Superior temporal gyrus (tissue), 1 donor: Measurements from ENCODE around the gene SUB1.
A peak's percentile ranks its signal among the peaks of the same experiment; 100 is the strongest.
"Not testable (repeated sequence)": the region's sequence is repeated elsewhere in the genome, so short reads cannot be mapped to it uniquely, and the experiment has no call there.

Experiments used
- DNase-seq: peaks from one replicate; pipeline ENCODE4 v3.0.0-alpha.2; 2016; ENCODE audit errors: extremely low spot score

SUB1 gene

DNA sequence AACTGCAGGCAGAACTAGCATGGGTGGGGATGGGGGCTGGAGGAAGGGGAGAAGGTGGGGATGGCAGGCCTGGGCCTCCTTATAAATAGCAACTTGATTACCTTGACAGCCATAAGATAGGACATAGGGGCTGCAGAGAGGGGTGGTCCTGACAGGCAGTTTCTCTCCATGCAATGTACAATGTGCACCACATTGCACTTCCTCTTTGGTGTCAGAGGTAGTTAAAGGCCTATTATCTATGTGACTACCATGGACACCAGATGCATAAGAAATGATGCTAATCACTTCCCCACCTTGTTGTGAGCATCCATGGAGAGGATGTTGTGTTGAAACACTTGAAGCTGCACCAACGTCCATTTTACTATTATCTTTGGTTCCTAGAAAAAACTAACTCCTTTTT, 20.2 kb upstream of the SUB1 start:
- no peak for DNase-seq

DNA sequence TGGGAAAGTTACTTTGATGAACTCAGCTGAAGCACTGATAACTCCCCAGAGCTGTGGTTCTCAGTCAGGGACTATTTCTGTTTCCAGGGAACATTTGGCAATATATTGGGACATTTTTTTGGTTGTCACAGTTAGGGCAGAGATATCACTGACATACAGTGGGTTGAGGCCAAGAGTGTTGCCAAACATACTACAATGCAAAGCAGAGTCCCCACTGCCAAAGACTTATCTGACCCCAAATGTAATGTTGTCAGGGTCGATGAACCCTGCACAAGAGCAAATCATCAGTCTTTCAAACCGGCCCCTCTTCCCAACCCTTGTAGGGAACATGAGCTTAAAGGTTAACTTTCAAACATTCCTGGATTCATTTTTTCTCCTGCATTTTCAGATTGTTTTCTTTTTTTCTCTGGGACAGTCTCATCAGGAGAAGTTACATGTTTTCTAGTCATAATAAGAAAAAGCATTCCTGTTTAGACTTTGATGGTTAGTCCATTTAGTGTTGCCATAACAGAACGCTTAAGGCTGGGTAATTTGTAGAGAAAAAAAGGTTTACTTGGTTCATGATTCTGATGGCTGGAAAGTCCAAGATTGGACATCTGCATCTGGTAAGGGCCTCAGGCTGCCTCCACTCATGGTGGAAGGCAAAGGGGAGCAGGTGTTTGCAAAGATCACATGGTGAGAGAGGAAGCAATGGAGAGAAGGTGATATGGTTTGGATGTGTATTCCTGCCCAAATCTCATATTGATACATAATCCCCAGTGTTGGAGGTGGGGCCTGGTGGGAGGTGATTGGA, 18.8 kb upstream of the SUB1 start:
- DNase-seq, result no peak

DNA sequence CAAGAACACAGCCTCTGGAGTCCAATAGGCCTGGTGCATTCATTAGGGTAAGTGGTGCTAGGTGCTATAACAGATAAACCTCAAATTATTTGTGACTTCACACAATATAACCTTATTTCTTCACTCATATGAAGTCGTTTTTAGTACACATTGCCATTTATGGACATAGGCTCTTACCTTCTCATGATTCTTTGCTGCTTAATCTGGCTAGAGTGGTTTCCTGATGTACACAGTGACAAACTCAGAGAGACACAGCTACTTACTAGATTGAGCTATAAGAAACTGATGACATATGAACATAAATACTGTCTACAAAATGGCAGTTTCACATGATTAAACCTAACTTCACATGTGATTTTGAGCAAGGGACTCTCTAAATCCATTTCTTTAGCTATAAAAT, 14.2 kb upstream of the SUB1 start:
- DNase-seq, result no peak

DNA sequence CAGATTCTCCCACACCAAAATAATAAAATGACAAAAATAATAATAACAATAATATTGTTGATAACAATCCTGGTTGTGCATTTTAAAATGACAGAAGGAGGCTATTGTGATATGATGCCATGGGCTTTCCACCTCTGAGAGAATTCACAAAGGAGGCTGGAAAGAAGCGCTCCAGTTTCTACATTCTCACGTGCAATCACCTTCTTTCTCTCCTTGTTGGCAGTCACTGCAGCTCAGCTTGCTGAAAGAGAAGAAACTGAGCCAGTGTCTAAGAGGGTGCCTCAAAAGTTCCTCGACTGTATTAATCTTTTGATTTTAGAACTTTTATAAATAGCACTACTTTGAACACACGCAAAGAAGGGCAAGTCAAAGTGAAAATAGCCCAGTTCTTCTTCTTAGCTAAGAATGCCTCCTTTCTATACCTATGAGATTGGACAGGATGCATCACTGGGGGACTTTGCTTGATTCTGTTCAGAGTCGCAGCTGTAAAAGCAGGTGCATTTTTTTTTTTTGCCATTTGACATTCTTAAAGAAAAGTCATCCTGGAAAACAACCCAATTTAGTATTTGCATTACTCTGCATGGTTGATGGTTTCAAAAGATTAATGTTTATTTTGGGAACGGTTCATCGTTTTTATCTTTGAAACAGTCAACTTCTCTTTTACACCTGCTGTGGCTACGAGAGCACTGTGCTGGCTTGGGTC, 12.4 kb upstream of the SUB1 start:
- no peak for DNase-seq

DNA sequence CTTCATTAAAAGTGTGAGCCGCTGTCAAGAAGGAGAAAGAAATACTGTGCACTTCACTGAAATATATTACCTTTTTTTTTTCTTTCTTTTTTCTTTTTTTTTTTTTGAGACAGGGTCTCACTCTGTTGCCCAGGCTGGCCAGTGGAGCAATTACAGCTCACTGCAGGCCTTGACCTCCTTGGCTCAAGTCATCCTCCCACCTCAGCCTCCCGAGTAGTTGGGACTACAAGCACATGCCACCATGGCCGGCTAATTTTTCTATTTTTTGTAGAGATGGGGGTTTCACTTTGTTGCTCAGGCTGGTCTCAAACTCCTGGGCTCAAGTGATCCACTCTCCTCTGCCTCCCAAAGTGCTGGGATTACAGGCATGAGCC, 11.9 kb upstream of the SUB1 start:
- not testable (repeated sequence) for DNase-seq

DNA sequence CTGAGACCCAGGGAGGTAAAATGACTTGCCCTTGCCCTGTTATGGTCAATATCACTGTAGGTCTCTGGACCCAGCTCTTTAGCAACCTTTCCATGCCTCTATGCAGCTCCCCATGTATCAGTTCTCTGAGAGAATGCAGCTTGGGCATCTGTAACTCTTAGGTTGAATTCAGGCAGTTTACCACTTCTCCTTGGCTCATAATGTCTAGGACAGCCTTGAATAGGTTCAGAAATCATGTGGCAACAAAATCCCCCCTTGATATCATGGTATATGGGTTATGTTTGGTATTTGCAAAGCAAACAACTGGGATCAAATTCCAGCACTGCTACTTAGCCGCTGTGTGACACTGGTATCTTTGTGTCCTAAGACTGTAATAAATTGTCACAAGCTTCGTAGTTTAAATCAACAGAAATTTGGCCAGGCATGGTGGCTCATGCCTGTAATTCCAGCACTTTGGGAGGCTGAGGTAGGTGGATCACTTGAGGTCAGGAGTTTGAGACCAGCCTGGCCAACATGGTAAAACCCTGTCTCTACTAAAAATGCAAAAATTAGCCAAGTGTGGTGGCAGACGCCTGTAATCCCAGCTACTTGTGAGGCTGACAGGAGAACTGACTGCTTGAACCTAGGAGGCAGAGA, 10.7 kb upstream of the SUB1 start:
- DNase-seq, result no peak

DNA sequence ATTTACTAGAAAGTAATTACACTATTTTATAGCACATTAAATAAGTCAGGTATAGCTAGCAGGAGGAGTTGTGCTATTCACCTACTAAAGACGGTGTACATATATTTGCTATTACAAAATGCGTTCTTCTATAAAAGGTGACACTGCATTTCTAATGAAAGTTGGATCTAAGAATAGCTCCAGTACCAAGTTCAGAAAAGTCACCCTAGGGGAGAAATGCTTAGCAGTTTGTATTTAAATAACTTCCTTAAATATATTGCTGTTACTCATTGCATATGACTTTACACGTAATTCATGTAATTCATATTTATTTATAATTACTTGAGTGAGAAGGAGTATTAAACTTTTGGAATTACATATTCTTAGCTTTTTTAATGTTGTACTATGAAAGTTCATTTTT, 7.0 kb upstream of the SUB1 start:
- DNase-seq, result no peak

DNA sequence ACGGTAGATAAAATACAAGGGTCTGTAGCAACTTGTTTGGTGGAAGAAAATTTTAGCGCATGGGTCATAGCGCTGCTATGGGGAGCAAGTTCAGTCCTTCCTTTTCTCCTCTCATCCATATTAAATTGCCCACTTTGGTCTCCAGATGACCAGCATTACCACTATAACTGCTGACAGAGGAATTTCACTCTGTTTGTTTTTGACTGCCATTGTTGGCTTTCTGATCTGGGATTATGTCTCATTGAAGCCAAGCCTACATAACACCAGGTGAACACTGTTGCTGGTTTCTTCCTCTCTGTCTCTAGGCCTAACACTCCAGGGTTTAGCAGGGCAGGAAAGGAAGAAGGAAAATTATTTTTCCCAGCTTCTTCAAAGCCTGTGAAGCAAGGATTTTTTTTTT, 6.6 kb upstream of the SUB1 start:
- no peak for DNase-seq

DNA sequence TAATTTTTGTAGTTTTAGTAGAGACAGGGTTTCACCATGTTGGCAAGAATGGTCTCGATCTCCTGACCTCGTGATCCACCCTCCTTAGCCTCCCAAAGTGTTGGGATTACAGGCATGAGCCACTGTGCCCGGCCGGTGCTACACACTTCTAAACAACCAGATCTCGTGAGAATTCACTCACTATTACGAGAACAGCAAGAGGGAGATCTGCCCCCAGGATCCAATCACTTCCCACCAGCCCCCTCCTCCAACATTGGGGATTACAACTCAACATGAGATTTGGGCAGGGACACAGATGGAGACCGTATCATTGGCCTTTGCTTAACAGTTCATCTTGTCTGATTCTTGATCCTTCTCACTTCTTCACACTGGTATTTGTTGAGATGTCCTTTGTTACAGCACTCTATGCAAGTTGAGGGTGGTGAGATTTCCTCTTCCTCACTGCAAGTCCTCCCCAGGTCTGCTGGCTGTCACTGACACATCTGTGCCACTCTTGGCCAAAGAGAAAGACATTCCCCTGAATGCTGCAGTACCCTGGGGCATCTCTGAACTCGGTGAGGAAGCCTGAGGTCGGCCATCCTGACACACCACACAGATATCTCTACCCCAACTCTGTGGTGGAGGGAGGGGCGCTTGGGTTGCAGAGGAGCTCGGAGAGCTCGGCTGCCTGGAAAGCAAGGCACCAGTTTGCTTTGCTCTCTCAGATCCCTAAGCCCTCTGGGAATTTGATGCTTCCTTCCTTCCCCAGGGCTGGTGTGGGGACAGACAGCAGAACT, 4.2 kb upstream of the SUB1 start:
- DNase-seq, result no peak

DNA sequence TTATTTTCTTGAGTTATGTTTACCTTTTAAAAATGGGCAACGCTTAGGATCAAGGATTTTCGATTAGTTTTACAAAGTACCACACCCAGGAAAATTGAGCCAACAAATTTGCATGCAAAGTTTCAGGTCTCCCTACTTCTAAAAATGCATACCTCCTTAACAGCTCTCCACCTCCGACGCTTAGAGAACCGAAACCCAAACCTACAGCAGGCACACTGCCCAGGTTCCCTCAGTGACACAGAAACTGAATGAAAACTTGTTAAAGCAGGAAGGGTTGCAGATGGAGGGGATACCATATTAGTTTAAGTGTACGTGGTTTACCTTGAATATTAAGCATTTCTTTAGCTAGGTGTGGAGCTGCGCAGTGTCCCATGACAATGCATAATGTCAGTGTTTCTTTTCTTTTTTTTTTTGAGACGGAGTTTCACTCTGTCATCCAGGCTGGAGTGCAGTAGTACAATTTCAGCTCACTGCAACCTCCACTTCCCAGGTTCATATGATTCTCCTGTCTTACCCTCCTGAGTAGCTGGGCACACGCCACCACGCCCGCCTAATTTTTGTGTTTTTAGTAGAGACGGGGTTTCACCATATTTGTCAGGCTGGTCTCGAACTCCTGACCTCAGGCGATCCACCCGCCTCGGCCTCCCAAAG, 1.6 kb upstream of the SUB1 start:
- no peak for DNase-seq

DNA sequence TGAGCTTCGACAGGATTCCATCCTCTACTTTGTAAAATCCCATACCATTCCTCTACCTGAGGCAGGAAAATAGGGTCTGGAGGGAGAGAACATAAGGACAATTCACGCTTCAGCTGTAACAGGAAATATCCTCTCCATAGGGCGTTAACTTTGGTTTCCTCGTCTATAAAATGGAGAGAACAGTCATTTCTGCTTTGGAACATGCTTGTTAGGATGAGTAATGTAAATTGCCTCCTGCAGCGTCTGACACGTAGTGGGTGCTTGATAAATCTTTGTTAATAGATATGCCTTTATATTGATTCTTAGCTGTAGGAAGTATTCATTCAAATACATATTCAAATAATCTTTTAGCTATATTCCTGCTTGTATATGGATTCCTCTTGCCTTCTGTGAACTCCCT, 711 bp upstream of the SUB1 start:
- DNase-seq, result no peak

DNA sequence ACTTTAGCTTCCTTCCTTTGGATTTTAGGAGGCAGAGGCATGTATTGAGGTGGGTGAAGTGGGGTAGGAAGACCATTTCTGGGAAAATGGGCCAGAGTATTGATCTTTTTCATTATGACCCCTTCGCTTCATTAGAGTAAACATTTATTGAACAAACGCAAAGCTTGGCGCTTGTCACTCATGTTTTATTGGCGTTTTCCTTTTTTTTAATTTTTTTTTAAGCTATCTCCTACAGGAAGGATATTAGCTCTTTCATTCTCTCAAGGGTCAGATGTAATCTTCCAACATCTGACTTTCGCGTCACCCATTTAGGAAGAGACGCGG, 273 bp upstream of the SUB1 start:
- DNase-seq, result no peak

DNA sequence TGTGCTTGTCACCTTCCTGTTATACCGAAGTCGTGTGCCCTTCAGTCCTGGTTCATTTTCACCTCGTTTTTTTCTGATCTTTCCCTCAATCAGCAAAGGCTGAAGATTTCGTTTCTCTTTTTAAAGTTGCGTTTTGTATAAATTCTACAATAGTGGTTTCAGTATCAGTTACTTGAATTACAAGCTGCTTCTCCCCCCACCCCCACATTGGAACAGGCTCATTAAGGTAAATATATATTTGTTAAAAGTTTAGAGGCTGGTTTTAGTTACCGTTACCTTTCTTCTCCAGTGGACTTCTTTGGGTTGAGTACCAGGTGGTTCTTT, 881 bp downstream of the SUB1 start:
- DNase-seq, result no peak

DNA sequence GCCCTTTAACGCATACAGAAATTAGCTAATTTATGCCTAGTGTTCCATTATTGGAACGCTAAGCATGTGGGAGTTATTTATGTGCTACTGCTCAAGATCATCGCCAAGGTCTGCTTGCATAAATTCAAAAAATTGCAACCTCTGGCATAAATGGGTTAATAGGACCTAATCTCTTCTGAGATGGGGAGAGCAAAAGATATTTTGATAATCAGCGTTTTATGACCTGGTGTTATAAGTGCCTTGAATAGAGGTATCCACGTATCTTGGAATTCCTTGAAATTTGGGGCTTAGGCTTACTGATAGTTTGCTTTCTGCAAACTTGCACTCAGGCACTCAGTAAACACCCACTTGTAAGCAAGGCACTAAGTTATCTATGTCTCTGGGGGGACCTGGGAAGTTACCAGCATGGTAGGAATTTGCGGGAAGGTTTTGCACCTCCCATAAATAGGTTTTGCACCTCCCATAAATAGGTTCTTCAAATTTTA, 1.8 kb downstream of the SUB1 start:
- no peak for DNase-seq

DNA sequence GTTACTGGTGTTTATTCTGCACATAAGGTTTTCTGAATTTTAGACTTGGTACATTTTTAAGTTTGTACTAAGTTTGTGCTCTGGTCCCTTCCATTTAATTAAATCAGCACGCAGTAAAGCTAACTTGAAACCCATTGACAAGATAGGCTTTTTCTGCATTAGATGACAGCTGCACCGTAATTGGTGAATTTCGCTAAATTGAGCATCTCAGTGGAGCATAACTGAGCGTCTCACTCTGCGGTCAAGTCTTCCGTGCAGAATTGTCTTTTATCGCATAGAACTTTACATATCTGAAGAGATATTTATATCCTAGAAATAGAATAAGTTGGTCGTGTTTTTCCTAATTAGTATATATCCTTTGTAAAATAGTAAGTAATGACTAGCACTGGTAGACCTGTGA, 4.1 kb downstream of the SUB1 start:
- DNase-seq, result peak; percentile 37

DNA sequence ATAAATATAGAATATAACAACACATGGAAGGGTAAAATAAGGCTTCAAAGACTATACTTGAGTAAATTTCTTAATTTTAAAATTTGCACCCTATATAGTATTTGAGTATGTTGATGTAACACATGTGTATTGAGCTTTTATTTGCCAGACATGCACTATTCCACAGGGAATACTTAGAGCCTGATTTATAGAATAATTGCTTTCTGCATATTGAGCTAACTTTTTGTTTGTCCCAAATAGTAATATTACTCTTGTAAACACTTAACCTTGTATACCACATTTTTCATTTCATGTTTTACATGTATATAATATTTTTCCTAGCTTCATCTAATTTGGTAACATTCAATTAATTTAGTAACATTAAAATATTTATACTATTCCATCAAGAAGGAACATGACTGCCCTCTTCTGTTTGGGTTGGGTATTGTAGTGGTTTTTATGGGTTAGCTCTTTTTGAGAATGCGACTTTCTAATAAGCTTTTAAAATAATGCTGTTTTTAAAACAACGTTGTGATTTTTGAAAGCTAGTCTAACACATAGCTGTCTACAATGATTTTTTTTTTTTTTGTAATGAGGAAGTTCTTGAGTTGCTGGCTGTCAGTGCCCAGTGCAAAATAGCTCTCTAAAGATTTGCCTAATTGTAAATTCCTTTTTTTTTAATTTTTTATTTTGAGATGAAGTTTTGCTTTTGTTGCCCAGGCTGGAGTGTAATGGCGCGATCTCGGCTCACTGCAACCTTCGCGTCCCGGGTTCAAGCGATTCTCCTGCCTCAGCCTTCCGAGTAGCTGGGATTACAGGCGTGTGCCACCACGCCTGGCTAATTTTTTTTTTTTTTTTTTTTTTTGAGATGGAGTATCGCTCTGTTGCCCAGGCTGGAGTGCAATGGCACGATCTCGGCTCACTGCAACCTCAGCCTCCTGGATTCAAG, 4.8 kb downstream of the SUB1 start:
- peak; percentile 85 for DNase-seq

DNA sequence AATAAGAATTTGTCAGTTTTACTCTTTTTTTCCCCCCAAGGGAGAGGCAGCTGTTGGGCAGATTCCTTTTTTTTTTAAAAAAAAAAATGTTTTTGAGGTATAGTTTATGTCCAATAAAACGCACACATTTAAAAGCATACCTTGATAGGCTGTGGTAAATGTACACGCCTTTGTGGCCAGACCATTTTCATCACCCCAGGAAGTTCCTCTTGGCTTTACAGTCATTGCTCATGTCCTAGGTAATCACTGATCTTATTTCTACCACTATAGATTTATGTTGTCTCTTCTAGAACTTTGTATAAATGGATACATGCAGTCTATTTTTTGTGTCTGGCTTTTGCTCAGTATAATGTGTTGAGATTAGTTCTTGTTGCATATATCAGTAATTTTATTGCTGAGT, 9.8 kb downstream of the SUB1 start:
- no peak for DNase-seq

DNA sequence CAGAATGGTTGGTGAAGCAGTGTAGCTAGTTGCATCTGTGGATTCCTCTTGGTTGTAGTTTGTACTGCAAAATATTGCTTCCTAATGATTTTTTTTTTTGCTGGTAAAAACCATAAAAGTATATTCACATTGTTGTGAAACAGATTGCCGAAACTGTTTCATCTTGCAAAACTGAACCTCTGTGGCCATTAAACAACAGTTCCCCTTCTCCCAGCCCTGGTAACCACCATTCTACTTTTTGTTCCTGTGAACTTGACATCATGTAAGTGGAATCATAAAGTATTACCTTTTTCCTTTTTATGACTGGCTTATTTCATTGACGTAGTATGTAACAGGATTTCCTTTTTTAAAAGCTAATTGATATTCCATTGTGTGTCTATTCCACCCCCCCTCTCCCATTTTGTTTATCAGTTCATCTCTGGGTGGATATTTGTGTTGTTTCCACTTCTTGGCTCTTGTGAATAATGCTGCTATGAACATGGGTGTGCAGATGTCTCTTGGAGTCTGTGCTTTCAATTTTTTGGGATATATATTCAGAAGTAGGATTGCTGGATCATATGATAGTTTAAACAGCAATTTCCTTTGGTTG, 11.8 kb downstream of the SUB1 start:
- DNase-seq, result no peak

DNA sequence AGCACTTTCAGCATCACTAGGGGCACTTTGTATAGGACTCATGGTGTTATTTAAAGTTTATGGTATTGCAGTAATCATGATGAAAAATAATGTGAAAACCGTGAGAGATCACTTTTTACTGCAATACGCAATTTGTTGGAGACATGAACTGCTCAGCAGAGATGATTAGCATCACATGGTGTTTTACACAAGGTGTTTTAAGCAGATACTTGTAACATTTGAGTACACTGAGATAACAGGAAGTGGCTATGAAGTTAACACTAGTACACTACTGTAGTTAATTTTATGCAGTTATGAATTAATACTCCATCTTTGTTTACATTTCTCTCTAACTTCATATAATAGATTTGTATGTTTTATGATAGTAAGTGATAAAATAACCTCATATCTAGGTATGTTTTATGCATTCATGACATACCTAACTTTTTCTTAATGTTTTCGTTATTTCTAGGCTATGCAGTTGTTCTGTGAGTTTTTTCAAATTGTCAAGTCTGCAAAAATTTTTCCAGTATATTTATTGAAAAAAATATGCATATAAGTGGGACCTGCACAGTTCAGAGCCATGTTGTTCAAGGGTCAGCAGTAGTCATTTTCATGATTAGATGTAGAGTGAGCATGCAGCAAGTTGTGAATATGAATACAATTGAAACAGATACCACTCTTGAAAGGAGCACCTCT, 13.0 kb downstream of the SUB1 start:
- no peak for DNase-seq

DNA sequence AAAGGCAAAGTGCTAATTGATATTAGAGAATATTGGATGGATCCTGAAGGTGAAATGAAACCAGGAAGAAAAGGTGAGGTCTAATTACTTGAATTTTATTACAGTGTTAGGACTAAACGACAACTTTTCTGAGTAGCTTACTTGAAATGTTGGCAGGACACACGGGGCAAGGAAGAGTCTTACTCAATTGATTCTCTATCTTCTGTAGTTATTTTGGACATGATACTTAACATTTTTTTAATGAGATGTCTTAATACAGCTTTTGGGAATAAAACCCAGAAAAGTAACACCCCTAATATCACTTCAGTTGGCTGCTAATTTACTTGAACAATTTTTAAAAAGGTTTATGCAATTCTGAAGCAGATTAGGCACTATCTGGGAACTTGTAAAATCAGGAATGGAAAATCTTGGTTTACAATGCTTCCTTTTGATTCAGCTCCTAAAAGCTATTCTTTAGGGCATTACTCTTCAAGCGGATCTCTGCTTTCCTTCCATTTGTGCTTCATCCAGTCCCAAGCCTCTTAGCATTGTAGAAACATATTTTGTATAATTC, 13.7 kb downstream of the SUB1 start:
- DNase-seq, result no peak
